Right lobe of liver (tissue), 4 donors: ENCODE data around the gene BTBD8.

ENCODE experiments used
- CTCF ChIP-seq, 4 donors: fragments of 200-600 bp in 3 of 4; fragments of 450-650 bp in 1 of 4; IDR thresholded peaks; one replicate each; pipeline versions ENCODE4 v1.5.1 to v1.8.0; 2016 to 2022; ENCODE audit warnings: antibody characterized with exemption in 4 of 4, mild to moderate bottlenecking in 2 of 4
- POLR2A ChIP-seq: fragments of 450-650 bp; IDR thresholded peaks from one replicate; pipeline ENCODE4 v1.6.1; 2017; ENCODE audit warnings: antibody characterized with exemption, mild to moderate bottlenecking
- donor health status: DM: no; HTN: no; CAD: no.
- donor health status: DM: no; HTN: no; CAD: no.
- donor health status: DM: no; HTN: yes; CAD: no.

- no peak for TF ChIP-seq CTCF (IDR thresholded peaks at IDR 0.05)
- TF ChIP-seq POLR2A = no peak
Measured at GRCh38 chr1:92051948-92052347, 28.2 kb upstream of the BTBD8 start.
